Measurements from ENCODE around the gene DCUN1D4.
A peak's percentile ranks its signal among the peaks of the same experiment; 100 is the strongest.
"Not testable (repeated sequence)": the region's sequence is repeated elsewhere in the genome, so short reads cannot be mapped to it uniquely, and the experiment has no call there.

Gene DCUN1D4

DNA sequence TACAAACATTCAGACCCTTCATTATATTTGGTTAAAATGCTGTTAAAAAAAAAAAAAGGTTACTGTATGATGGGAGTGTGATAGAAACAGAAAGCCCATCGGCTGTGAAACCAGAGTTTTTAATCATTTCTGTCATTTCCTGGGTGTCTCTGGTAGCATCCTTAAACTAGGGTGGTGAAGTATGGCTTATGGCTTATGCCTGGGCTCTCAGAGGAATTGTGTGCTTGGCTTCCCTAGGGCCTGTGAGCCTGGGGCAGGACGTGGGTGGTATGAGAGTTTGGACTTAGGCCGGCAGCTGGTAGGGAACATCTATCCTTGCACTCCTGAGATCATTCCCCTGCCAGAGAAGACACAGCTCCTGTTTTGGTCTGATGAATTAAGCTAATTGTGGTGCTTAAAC, 52.2 kb downstream of the DCUN1D4 start:
- no peak for DNase-seq (ENCODE audit: low read depth)

DNA sequence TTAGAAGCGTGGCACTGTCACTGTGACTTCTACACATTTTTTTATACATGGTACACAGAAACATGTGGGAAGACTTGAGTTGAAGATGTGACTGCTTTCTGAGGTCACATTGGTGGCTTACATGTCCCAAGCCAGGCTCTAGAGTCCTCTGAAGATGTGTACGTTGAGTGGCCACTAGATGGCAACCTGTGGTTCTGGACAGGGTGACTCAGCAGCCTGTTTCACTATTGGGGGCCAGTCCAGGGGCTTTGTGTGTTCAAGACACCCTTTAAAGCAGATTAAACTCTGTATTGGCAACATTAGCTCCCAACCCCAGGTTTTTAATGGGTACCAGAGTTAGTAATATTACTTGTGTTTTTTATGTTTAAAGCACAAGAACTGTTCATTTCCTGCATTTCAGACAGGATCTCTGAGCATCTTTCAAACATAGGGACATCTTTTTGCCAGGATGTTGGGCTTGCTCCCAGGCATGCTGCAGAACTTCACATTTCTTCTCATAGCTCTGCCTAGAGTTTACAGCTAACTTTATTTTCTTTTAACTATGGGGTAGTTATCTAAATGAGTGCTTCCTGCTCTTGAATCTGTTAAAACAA, 53.0 kb downstream of the DCUN1D4 start:
- peak; percentile 17 for DNase-seq (ENCODE audit: low read depth)

DNA sequence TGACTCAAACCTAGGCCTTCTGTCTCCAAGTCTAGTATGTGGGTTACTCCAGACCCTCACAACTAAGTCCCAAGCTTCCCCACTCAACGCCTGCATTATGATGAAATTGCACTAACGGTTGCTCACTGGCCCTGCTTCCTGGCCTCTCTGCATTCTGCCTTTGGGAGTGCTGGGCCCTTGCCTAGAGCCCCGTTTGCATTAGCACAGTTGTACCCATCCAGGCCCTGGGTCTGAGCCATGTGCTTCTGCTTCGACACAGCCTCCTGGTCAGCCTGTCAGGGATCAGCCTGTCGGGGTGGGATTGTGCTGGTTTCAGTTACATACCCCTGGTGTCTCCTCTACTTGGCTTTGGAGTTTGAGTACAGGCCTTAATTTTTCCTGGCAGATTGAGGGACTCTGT, 58.4 kb downstream of the DCUN1D4 start:
- no peak for DNase-seq (ENCODE audit: low read depth)

DNA sequence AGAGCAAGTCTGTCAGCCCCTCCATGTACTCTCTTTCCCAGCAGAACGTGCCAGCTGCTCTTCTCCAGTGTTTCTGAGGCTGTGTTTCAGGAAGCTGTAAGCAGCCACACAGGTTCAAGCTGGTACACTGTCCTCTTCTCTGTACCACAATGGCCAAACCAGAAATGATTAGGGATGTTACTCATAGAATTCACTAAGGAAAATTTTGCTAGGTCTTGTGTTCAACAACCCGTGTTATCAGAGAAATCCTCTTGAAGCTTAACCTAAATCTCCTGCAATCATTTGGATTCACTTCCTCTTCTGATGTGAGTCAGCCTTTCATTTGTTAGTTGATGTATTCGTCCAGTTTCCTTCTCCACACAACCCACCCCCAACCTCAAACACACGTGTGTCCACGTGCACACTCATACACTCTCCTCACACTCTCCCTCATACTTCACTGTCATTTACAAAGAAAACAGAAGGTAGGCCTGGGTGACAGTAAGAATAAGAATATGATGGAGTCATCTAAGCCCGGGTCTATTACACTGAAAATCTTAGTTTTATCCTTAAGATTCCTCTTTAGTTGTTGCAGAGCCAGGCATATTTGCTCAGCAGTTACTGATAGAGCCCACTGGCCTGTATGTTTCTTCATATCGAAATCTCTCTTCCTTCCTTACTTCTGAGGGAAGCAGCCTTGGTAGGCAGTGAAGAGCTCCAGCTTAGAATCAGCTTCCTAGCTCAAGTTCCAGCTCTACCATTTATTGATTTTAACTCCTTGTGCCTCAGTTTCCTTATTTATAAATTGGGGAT, 63.4 kb downstream of the DCUN1D4 start:
- DNase-seq (ENCODE audit: low read depth) = no peak

DNA sequence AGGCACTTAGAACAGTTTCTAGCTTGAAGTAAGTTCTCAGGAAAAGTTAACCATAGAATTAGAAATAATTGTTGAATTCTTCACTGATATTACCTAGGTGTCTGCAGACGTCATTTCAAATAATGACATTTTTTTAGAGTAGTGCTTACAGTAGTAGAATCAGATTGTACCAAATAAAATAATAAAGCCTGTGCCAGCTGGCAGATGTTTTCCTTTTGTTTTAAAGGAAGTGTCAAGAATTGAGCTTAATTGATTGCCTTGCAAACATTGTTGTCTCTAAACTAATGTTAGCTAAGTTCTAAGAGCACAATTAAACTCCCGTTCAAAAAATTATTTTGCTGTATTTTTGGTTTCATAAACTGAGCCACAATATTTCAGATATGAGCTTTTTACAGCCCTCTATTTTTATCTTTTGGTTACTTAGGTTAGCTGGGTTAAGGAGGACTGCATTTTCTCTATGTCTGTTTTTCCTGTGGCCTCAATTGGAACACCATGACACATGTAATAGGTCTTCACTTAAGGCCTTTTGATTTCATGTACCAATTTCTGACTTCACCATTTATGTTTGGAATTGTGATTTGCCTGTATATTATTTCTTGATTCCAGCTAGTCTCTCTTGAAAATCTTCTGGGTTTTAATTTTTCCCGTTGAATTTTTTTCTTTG, 64.2 kb downstream of the DCUN1D4 start:
- DNase-seq (ENCODE audit: low read depth) = no peak

DNA sequence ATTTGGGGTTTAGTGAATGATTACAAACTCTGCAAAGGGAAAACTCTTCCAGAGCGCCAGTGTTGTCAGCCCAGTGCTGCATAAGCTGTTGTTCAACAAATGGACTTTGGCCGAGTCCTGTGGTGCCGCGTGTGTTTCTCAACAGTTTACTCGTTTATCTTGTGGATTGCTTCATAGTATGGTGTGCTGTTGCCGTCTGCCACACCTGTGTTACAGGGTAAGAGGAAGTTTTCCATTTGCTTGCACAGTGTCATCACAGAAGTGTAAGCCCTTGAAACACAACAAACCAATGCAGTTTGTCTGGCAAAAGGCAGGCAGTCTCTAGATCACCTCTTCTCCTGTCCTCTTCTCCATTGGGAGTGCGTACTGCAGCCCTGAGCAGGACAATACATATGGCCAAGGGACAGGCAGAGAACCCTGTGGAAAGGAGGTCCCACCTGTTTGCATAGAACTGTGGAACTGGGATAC, 66.3 kb downstream of the DCUN1D4 start:
- DNase-seq (ENCODE audit: low read depth) = no peak

DNA sequence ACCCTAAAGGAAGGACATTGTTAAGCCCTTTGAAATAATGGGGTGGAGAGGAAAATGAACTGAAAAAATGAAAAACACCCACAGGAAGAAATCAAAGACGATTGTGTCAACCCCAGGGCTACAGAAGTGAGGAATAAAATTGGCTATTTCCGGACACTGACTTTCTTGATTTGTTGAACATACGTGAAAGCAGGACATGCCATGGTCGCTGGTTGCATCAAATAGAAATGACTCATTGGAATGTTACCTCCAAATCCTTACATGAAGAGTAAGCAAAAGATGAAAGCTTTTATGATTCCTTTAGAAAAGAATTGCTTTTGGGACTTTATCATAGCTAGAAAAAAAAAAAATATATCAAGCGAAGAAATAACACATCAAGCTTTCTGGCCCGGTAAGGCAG, 75.3 kb downstream of the DCUN1D4 start:
- DNase-seq (ENCODE audit: low read depth) = no peak

DNA sequence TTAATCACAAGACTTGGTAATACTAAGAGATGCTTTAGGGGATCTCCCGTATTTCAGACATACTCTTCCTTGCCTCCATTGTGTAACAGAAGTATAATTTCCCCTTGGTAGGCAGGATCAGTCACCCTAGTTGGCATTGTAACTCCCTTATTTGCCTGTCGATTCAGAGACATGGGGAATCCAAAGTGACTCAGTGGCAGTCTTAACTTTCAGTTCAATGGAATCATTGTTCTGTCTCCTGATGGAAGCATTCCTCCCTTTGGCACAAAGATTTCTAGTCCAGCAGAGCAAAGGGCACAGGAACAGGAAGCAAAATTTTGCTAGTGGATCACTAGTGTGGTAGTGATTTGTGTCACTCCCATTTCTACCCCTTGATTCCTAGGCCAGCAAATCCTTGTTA, 80.4 kb downstream of the DCUN1D4 start:
- no peak for DNase-seq (ENCODE audit: low read depth)

DNA sequence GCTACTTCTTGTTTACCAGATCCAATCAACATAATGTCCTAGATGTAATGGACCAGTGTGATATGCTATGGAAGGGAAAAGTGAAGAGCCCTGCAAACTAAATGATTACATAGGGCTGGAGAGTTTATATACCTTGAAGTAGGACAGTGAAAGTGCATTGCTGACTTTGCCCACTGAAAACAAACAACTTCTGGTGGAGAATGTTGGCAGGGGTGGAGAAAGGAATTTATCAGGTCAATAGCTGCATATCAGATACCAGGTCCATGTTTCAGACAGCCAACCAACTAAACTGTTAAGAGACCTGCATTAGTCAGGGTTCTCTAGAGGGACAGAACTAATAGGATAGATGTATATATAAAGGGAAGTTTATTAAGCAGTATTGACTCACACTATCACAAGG, 82.4 kb downstream of the DCUN1D4 start:
- no peak for DNase-seq (ENCODE audit: low read depth)

DNA sequence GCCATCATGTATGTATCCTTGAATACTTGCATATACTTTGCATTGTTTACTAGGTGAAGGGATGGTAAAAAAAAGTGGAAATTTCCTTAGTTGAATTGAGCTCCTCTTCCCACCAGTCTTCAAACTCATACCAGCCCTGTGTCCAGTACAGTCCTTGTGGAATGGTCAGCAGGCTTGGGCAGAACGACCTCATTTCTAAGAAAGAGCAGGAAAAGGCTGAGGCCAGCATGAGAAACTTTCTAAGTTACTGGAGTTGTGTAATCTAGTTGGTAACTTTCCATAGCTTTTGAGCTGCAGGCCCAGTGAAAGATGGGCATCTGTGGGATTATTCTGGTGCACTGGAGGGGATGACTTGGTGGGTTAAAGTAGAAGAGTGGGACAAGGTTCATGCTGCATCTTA, 87.6 kb downstream of the DCUN1D4 start:
- DNase-seq (ENCODE audit: low read depth) = no peak

DNA sequence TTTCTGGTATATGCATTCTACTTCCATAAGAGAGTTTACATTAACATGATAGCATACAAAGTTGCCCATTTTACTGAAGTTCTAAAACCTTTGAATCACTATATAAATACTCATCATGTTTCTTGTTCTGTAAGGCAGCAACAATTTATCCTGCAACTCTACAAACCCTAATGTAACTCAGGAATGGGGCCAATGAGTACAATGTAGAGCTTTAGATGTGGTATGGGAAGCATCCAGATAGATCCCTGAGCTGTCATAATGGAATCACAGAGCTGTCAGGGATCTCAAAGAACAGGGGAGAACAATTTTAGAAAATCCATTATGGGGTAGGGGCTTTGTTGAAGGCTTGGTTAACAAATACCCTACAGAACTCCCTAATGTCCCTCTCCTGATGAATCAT, 88.5 kb downstream of the DCUN1D4 start:
- DNase-seq (ENCODE audit: low read depth) = no peak

DNA sequence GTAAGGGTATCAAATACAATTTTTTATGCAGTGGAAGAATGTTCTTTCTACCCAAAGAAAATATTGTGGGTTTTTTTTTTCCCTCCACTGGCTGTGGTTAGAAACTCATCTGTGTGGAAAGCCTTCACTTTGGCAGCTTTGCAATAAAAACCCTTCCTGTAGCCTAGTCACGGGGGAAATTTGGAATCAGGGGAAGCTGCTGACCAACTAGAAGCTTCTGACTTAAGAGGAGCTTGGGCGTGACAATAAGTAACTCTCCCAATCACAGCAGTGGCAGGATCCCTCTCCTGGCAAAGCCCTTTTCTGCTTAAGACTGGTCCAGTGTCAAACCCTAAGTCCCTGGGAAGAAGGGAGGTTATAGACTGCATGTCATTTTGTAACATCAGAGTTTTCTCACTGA, 89.3 kb downstream of the DCUN1D4 start:
- no peak for DNase-seq (ENCODE audit: low read depth)

DNA sequence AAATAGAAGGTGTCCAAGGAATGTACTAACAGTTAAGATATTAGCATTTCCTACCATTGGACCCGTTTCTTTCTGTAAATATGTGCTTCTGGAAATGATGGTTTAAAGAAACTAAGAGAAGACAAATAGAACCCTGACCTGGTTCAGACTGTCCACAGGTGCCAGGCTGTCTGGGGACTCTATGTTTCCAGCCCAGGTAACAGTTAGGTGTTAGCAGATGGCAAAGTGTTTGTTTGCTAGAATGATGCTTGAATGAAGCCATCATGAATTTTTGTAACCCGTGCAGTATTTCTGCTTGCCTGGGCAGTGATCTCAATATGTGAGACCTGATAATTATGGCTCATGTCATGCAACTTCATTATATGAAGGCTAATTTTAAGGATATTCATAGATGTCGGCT, 89.7 kb downstream of the DCUN1D4 start:
- DNase-seq (ENCODE audit: low read depth) = no peak

DNA sequence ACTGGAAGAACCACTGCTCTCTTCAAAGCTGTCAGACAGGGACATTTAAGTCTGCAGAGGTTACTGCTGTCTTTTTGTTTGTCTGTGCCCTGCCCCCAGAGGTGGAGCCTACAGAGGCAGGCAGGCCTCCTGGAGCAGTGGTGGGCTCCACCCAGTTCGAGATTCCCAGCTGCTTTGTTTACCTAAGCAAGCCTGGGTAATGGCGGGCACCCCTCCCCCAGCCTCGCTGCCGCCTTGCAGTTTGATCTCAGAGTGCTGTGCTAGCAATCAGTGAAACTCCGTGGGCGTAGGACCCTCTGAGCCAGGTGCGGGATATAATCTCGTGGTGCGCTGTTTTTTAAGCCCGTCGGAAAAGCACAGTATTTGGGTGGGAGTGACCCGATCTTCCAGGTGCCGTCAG, 97.5 kb downstream of the DCUN1D4 start:
- DNase-seq (ENCODE audit: low read depth) = not testable (repeated sequence)

DNA sequence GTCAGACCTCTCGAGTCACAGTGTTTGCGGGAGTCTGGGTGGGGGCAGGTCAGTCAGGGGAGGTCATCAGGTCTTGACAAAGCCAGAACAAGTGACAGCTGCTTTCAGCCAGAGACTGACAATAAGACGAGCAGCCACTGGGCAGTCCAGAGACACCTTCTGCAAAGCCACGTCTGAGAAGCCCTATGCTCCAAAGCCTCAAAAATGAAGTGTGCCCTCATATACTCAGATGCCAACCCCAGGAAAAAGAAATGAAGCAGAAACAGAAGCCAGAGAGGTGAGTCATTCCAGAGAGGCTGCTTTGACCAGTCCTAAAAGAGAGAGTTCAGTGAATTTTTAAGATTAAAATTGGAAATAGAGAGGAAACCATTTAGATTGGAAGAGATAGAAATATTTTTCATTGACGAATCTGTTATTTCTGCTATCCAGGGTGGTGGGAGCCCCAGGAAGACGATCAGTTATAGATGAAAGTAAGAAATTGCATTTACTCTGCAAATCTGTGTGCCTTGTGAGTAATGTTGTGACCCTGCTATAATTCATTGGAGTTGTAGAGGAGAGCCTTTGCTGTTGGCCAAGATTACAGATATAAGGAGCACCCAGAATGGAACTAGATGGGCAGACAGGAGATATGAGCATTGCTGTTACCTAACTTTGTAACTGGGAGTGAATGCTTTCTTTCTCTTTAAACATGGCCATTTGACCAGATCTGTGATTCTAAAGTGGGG, 99.3 kb downstream of the DCUN1D4 start:
- no peak for DNase-seq (ENCODE audit: low read depth)

DNA sequence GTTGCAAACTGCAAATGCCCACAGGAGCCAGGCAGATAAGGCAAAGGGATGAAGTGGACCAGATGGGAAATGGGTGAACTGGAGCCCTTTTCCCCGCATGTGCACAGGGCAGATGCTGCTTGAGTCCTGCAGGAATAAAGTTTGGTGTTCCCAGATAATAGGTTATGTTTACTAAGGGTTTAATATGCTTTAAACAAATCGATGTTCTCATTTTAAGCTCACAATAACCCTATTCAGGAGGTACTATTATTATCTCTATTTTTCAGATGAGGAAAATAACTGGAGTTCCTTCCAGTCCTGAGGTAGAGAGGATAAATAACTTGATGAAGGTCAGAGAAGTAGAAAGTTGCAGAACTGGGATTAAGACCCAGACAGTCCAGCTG, 99.9 kb downstream of the DCUN1D4 start:
- DNase-seq (ENCODE audit: low read depth) = no peak

DNA sequence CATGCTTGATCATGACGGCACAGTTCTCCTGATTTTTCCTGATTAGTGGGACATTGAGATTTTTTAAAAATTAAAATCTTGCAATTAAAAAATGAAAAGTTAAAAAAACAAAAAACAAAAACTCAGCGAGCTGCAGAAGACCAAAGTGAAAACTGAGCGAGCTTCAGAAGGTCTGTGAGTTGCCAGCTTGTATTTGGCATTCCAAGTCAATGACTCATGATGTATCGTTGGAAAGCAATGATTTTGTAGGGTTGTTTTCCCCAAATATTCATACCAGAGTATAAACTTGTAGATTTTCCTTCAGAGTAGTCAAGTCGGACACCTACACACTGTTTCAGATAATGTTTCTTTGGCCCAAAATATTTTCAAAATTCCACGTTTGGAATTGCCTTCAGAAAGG, 100.3 kb downstream of the DCUN1D4 start:
- no peak for DNase-seq (ENCODE audit: low read depth)

DNA sequence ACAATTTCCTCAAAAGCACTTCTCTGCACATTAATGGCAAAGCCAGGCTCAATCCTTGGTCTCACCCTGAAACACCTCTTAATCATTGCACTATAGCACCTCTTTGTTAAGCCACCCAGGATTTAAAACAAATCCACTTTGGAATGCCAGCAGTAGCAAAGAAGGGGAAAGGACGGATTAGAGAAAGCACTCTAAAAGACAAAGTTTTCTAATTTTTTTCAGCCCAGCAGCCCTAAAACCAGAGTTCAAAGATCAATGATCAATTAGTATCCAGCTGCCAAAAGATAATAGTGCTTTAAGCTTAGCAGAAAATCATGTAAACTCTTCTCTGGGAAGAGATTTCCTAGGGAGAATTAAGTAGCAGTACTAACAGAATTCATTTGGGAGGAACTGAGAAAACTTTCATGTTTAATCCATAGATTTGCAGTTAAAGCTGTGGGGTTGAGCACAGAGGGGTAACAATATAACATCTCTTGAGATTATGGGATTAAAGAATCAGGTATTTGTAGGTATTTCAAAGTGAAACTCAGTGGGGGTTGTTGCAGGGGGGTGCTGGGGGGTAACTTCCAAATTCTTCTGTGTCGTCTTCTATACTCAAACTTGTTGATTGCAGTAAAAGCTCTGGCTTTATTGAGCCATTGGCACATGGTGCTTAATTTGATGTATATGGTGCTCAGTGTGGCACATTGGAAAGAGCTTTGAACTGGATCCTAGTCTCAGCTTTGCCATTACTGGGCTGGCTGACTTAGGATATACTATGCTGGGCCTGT, 115.4 kb downstream of the DCUN1D4 start:
- DNase-seq (ENCODE audit: low read depth) = no peak

DNA sequence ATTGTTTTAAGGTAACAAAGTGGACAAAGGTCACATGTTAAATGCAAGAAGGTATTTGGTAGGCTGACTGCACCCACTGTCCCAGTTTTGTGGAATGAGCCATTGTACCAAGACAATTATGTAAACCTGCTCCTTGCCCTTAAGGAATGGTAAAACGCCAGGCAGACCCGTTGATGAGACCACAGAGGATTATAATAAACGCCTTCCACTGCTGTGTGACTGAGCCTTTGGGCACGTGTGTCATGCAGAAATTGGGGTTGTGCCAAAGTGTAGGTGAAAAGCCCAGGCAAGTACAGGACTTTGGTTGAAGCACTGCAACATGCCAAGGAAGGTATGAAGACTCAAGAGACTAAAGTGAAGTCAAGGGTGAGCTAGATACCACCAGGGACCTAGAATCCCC, 117.5 kb downstream of the DCUN1D4 start:
- no peak for DNase-seq (ENCODE audit: low read depth)

DNA sequence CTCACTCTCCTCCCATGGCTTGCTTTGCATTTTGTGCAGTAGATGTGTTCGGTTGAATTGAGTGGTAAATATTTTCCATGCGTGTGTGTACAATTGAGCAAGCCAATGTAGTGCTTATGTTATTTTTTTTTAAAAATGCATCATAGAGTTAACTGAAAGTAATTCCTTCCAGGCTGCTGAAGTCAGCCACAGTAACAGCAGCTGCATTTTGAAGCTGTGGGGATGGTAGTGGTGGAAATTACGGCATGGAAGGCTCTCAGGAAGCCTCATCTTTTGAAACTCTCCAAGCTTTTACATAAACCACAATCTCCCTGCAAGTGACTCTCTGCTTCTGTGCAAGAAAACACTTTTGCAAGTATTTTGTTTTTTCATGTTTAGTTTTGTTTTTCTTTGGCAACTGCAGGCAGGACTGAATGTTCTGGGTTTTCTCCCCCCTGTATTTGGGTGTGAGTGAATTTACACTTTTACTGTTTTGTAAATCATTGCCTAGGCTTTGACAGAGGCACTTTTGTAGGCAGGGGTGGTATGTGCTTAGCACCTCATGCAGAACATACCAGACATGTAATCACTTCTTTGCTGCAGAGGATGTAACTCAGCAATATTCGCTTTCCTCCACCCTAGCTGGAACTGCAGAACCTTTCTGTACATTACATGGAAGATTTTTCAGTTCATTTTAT, 121.0 kb downstream of the DCUN1D4 start:
- DNase-seq (ENCODE audit: low read depth) = no peak

DNA sequence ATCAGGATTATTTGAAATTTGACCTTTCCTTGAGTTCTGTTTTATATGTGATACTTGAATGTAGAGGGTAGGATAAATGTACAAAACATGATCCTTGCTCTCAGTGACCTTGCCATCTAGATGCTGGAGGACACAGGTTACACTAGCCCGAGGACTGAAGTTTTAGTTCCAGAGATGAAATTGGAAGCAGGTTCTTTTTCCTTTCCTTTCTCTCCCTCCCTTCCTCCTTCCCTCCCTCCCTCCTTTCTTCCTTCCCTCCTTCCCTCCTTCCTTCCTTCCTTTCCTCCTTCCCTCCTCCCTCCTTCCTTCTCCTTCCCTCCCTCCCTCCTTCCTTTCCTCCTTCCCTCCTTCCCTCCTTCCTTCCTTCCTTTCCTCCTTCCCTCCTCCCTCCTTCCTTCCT, 122.9 kb downstream of the DCUN1D4 start:
- no peak for DNase-seq (ENCODE audit: low read depth)
